Measurements from ENCODE around the gene ATP7B. TPM values are rescaled to one million over a fixed set of nuclear protein-coding genes. Genes with fewer than 3 reads are reported as not detected.

Gene ATP7B
- total RNA-seq, 1 donor from 2014 or later: 37.7 TPM

- Histone ChIP-seq H3K27me3 (no peaks in the 10 kb centered on the region), H3K4me1 (no peaks in the 10 kb centered on the region), H3K27ac (no peak overlapping the region), H3K36me3 (no peaks in the 10 kb centered on the region), H3K9me3 (no peaks in the 10 kb centered on the region), H3K4me3 (no peak overlapping the region)
- intact Hi-C loops (cut with DNase I): no loop called here
- no peak for DNase-seq (ENCODE audit: low spot score in 2 of 2)
- TF ChIP-seq CTCF (IDR thresholded peaks at IDR 0.05): no peak
Observed at GRCh38 chr13:51907040-51907732, 104.1 kb downstream of the ATP7B start.

GRCh38 chr13:51906581-51906980, 104.7 kb downstream of the ATP7B start:
- intact Hi-C loops (cut with DNase I): no loop called here
- no peak overlapping the region for H3K27ac ChIP-seq
- H3K9me3 ChIP-seq: no peaks in the 10 kb centered on the region
- H3K27me3 ChIP-seq: no peaks in the 10 kb centered on the region
- no peaks in the 10 kb centered on the region for H3K36me3 ChIP-seq
- no peak overlapping the region for H3K4me3 ChIP-seq
- no peak for DNase-seq (ENCODE audit: low spot score in 2 of 2)
- TF ChIP-seq CTCF (IDR thresholded peaks at IDR 0.05): no peak
- no peaks in the 10 kb centered on the region for H3K4me1 ChIP-seq

- Histone ChIP-seq H3K27ac (no peak overlapping the region), H3K9me3 (no peaks in the 10 kb centered on the region), H3K27me3 (no peaks in the 10 kb centered on the region), H3K36me3 (no peaks in the 10 kb centered on the region), H3K4me1 (no peaks in the 10 kb centered on the region), H3K4me3 (no peak overlapping the region)
- DNase-seq (ENCODE audit: low spot score in 2 of 2): no peak
- intact Hi-C loops (cut with DNase I): no loop called here
- no peak for TF ChIP-seq CTCF (IDR thresholded peaks at IDR 0.05)
Observed at GRCh38 chr13:51905787-51906186, 105.5 kb downstream of the ATP7B start.

- Histone ChIP-seq H3K4me1 (no peaks in the 10 kb centered on the region), H3K27me3 (no peaks in the 10 kb centered on the region), H3K36me3 (no peaks in the 10 kb centered on the region), H3K4me3 (no peak overlapping the region), H3K27ac (no peak overlapping the region), H3K9me3 (no peaks in the 10 kb centered on the region)
- intact Hi-C loops (cut with DNase I): no loop called here
- DNase-seq (ENCODE audit: low spot score in 2 of 2): no peak
- no peak for TF ChIP-seq CTCF (IDR thresholded peaks at IDR 0.05)
Observed at GRCh38 chr13:51902776-51903175, 108.5 kb downstream of the ATP7B start.

GRCh38 chr13:51900471-51900870, 110.8 kb downstream of the ATP7B start:
- H3K27ac ChIP-seq: no peak overlapping the region
- no peaks in the 10 kb centered on the region for H3K36me3 ChIP-seq
- H3K27me3 ChIP-seq: no peaks in the 10 kb centered on the region
- no peaks in the 10 kb centered on the region for H3K9me3 ChIP-seq
- intact Hi-C loops (cut with DNase I): no loop called here
- no peak for TF ChIP-seq CTCF (IDR thresholded peaks at IDR 0.05)
- H3K4me3 ChIP-seq: no peak overlapping the region
- no peak for DNase-seq (ENCODE audit: low spot score in 2 of 2)
- H3K4me1 ChIP-seq: no peaks in the 10 kb centered on the region

All from ascending aorta (tissue), 2 donors.